Transverse colon (tissue), 3 donors: ENCODE data around the gene ASL.

Source experiments
- EP300 ChIP-seq: sonication (generic); formaldehyde crosslinking; IDR thresholded peaks from one replicate; pipeline ENCODE4 v1.6.1; 2017; ENCODE audit warnings: antibody characterized with exemption, low read depth
- POLR2A ChIP-seq: fragments of 450-650 bp; IDR thresholded peaks from one replicate; pipeline ENCODE4 v1.6.1; 2016; ENCODE audit warnings: antibody characterized with exemption, mild to moderate bottlenecking, moderate library complexity
- TF ChIP-seq, protein P1 (sequence below), 5 experiments: fragments of 200-600 bp in 3 of 5; fragments of 450-650 bp in 2 of 5; sonication (generic) in 3 of 5; IDR thresholded peaks; 1 replicate in 2 of 5; 2 replicates in 3 of 5; pipeline ENCODE4 v1.5.1; 2016 to 2017; ENCODE audit warnings: antibody characterized with exemption in 5 of 5, inconsistent platforms in 3 of 5, mild to moderate bottlenecking in 2 of 5, moderate library complexity in 1 of 5

DNA sequence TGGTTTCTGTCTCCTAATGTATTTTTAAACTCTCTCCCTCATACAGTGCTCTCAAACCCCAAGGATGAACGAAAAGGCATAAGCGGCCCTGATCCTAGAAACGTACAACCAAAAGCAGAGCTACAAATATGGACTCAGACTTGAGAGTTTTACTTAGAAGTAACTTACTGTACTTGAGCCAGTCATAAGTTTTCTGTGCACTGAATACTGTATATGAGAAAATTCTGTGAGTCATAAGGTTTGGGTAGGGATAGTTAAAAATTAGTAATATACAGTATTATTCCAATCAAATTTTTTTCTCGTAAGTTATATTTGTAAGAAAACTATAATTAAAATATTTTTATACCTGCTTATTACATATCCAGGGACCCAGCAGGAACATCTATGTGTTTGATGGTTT lies 5.9 kb upstream of the ASL start:
- no peak for TF ChIP-seq EP300
- TF ChIP-seq, protein P1, sequence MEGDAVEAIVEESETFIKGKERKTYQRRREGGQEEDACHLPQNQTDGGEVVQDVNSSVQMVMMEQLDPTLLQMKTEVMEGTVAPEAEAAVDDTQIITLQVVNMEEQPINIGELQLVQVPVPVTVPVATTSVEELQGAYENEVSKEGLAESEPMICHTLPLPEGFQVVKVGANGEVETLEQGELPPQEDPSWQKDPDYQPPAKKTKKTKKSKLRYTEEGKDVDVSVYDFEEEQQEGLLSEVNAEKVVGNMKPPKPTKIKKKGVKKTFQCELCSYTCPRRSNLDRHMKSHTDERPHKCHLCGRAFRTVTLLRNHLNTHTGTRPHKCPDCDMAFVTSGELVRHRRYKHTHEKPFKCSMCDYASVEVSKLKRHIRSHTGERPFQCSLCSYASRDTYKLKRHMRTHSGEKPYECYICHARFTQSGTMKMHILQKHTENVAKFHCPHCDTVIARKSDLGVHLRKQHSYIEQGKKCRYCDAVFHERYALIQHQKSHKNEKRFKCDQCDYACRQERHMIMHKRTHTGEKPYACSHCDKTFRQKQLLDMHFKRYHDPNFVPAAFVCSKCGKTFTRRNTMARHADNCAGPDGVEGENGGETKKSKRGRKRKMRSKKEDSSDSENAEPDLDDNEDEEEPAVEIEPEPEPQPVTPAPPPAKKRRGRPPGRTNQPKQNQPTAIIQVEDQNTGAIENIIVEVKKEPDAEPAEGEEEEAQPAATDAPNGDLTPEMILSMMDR (IDR thresholded peaks at IDR 0.05) = no peak
- no peak for TF ChIP-seq POLR2A
